Right lobe of liver (tissue), 6 donors: ENCODE measurements around the gene DLG4. TPM values are rescaled to one million over a fixed set of nuclear protein-coding genes. Genes with fewer than 3 reads are reported as not detected.

Experiments used
- ATAC-seq, 4 donors: fragments of 200-7000 bp; cut with Tn5 transposase; one replicate each; pipeline ENCODE4 v1.9.1; 2020; ENCODE audit warnings: mild to moderate bottlenecking in 4 of 4, moderate library complexity in 4 of 4
- DNase-seq, 3 donors: peaks; one replicate each; pipeline ENCODE4 v3.0.0-alpha.2; 2020
- H3K27ac ChIP-seq, 3 donors: fragments of 200-600 bp; one replicate each; pipeline ENCODE4 v1.8.0; 2022
- H3K27me3 ChIP-seq, 2 donors: fragments of 200-600 bp; one replicate each; pipeline ENCODE4 v1.8.0; 2022
- H3K36me3 ChIP-seq, 4 donors: fragments of 200-600 bp; sonication (generic) in 1 of 4; one replicate each; pipeline versions ENCODE4 v1.5.1 to v1.8.0; 2017 to 2022; ENCODE audit warnings: control low read depth in 1 of 4
- H3K4me1 ChIP-seq, 4 donors: fragments of 200-600 bp; sonication (generic) in 1 of 4; one replicate each; pipeline versions ENCODE4 v1.5.1 to v1.8.0; 2017 to 2022; ENCODE audit warnings: control low read depth in 1 of 4
- H3K4me3 ChIP-seq, 3 donors: fragments of 200-600 bp; one replicate each; pipeline ENCODE4 v1.8.0; 2022
- H3K9me3 ChIP-seq, 4 donors: fragments of 200-600 bp; sonication (generic) in 1 of 4; one replicate each; pipeline versions ENCODE4 v1.5.1 to v1.8.0; 2017 to 2022; ENCODE audit warnings: control low read depth in 1 of 4
- CTCF ChIP-seq, 4 donors: fragments of 200-600 bp in 3 of 4; fragments of 450-650 bp in 1 of 4; IDR thresholded peaks; one replicate each; pipeline versions ENCODE4 v1.5.1 to v1.8.0; 2016 to 2022; ENCODE audit warnings: antibody characterized with exemption in 4 of 4, mild to moderate bottlenecking in 2 of 4
- POLR2A ChIP-seq: fragments of 450-650 bp; IDR thresholded peaks from one replicate; pipeline ENCODE4 v1.6.1; 2017; ENCODE audit warnings: antibody characterized with exemption, mild to moderate bottlenecking
- WGBS: methylation state at CpG from one replicate; pipeline ENCODE4 v1.1.6; 2018; ENCODE audit warnings: low coverage, low lambda C conversion rate; ENCODE audit not compliant: insufficient coverage; ENCODE audit errors: missing lambda C conversion rate; 5-methylcytosine and 5-hydroxymethylcytosine counted together
- intact Hi-C, 2 donors: fragments of 100-400 bp; cut with DNase I; formaldehyde crosslinking; loops; one replicate each; pipeline versions ENCODE4 v1.11.2 to v1.14.1; 2022
- total RNA-seq, 6 experiments: library from RNA; depleted of rRNA in 2 of 6; stranded (reverse); fragments of >200 nt in 2 of 6; fragmentation: NEBNext Ultra II Directional in 3 of 6; extraction: Animal tissue kit (Norgen Biotek cat#: 25700) in 3 of 6; gene quantifications; one replicate each; pipeline versions ENCODE4 v1.1.0 to v1.2.4, GENCODE V29; 2016 to 2023
- donor health status: DM: no; HTN: yes; CAD: no.
- donor health status: DM: no; HTN: no; CAD: no.
- donor health status: DM: no; HTN: no; CAD: no.
- donor health status: DM: no; HTN: yes; CAD: no.
- donor health status: DM: no; HTN: yes; CAD: no.

Gene DLG4
- total RNA-seq, 6 experiments from 2014 or later: 3.0 to 6.4 (median 4.1) TPM

GRCh38 chr17:7262192-7262934 lies 42.7 kb upstream of the DLG4 start, which contains the start of gene CLDN7:
CLDN7 (minus strand) TSS chr17:7262478; CDS start chr17:7262043, 435 bp downstream.
- Histone ChIP-seq H3K27me3 (no peaks in the 10 kb centered on the region), H3K4me3 (peak within 1 kb of the TSS; percentile 64 to 73 (median 66)), H3K36me3 (peaks cover 0 to 4% (median under 1%) of the 10 kb centered on the region in 4 donors), H3K4me1 (peaks cover 0 to 50% (median 13%) of the 10 kb centered on the region in 4 donors), H3K27ac (peak within 1 kb of the TSS; percentile 96 to 99 (median 98)), H3K9me3 (no peaks in the 10 kb centered on the region)
- 3% methylated on average over 23 of the region's 64 CpGs for WGBS
- DNase-seq: peak in 2 of 3 donors; percentile 54 to 62
- TF ChIP-seq POLR2A (peak; percentile 49), CTCF (IDR thresholded peaks at IDR 0.05) (no peak)
- ATAC-seq: peak in 1 of 4 donors; percentile 4
- intact Hi-C loops: no loop called here

- Histone ChIP-seq H3K4me1 (peaks cover 0 to 50% (median 13%) of the 10 kb centered on the region in 4 donors), H3K36me3 (peaks cover 0 to 10% (median 3%) of the 10 kb centered on the region in 4 donors), H3K27me3 (no peaks in the 10 kb centered on the region), H3K4me3 (peak overlapping the region; percentile 64 to 73 (median 66)), H3K27ac (peak overlapping the region; percentile 96 to 99 (median 98)), H3K9me3 (no peaks in the 10 kb centered on the region)
- TF ChIP-seq CTCF (IDR thresholded peaks at IDR 0.05) (no peak), POLR2A (no peak)
- intact Hi-C loops: no loop called here
- WGBS: 20% methylated on average over 2 of the region's 71 CpGs
- ATAC-seq (peak; percentile 2 to 29 (median 10)), DNase-seq (peak in 1 of 3 donors; percentile 42)
Observed at GRCh38 chr17:7261379-7262191, 41.9 kb upstream of the DLG4 start.

- Histone ChIP-seq H3K4me3 (peak overlapping the region; percentile 64 to 73 (median 66)), H3K4me1 (peaks cover 0 to 50% (median 13%) of the 10 kb centered on the region in 4 donors), H3K36me3 (peaks cover 0 to 16% (median 5%) of the 10 kb centered on the region in 4 donors), H3K27me3 (no peaks in the 10 kb centered on the region), H3K27ac (peak overlapping the region; percentile 96 to 99 (median 98)), H3K9me3 (no peaks in the 10 kb centered on the region)
- 0% methylated on average over 1 of the region's 54 CpGs for WGBS
- peak; percentile 87 to 90 (median 89) for DNase-seq
- TF ChIP-seq POLR2A: peak; percentile 86
- TF ChIP-seq CTCF (IDR thresholded peaks at IDR 0.05): no peak
- ATAC-seq: peak; percentile 70 to 84 (median 74)
- intact Hi-C loops: no loop called here
Observed at GRCh38 chr17:7260651-7261378, 41.2 kb upstream of the DLG4 start.

- Histone ChIP-seq H3K27me3 (no peaks in the 10 kb centered on the region), H3K9me3 (no peaks in the 10 kb centered on the region), H3K4me3 (peak overlapping the region; percentile 64 to 73 (median 66)), H3K36me3 (peaks cover 0 to 19% (median 5%) of the 10 kb centered on the region in 4 donors), H3K27ac (peak overlapping the region; percentile 96 to 99 (median 98)), H3K4me1 (peaks cover 0 to 50% (median 13%) of the 10 kb centered on the region in 4 donors)
- TF ChIP-seq POLR2A (no peak), CTCF (IDR thresholded peaks at IDR 0.05) (no peak)
- 20% methylated on average over 1 of the region's 4 CpGs for WGBS
- DNase-seq: no peak
- intact Hi-C loops: no loop called here
- peak in 3 of 4 donors; percentile 3 to 12 (median 4) for ATAC-seq
Observed at GRCh38 chr17:7260151-7260550, 40.5 kb upstream of the DLG4 start.
